SIG-M5 (cell line): Measurements from ENCODE around the gene C19orf25.
"Not testable (repeated sequence)": the region's sequence is repeated elsewhere in the genome, so short reads cannot be mapped to it uniquely, and the experiment has no call there.

Experiments
- DNase-seq: peaks from one replicate; lab custom pipeline; 2025; lab: John Stamatoyannopoulos, UW

Gene C19orf25

DNA sequence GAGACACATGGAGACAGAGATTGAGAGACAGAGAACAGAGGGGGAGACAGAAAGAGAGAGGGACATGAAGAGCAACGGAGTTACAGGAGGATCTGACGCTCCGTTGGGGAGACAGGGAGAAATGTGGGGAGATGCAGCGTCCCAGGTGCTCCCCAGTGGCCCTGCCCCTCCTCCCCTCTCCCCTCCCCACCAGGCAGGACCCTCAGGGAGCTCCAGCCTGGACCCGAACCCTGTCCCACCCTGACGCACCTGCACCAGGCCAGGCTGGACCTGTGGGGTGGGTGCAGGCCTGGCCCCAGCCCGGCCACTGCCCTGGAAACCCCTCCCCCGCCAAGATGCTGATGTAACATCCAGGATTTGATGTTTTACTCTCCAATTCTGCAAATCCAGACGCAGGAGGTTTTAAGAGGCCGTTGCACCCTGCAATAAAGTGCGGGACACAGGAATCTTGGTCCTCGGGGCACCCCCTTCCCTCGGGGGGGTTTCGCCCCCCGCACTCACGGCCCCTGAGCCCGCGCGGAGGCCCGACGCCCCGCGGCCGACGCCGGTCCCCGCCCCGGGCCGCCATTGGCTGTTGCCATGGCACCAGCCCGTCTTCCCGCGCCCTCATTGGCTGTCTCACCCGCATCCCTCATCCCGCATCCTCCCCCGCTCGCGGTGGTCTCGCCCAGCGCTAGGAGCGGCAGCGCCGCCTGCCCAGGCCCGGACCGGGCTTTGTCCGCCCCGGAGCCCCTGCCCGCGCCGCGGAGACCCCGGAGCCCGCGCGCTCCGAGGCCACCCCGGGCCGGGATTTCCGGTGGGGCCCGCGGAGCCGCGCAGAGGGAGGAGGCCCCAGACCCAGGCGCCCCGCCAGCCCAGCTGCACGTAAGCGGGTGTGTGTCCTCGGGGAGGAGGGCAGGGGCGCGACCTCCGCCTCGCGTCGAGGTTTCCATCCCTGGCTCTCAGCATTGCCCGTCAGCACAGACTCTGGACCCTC, 29.3 kb downstream of the C19orf25 start, which contains the start of gene APC2:
TSS of gene APC2 (plus strand) at position 655 of the 976 bp plus-strand sequence. CDS start 2,881 bp downstream, outside the sequence.
- DNase-seq, result no peak

DNA sequence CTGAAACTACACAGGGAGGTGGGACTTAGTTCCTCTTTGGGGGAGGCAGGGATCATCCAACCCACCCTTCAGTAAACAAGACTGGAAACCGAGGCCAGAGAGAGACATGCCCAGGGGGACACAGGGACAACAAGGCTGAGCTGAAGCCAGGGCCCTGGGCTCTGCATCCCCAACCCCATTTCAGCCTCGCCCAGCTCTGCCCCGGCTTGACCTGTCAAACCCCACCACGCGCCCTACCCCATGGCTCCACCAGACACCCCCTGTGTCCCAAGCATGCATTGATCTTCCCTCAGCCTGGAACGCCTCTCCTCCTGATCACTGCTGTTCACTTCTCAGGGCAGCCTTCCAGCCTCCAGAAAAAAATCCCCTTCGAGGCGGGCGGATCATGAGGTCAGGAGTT, 31.1 kb downstream of the C19orf25 start:
- no peak for DNase-seq

DNA sequence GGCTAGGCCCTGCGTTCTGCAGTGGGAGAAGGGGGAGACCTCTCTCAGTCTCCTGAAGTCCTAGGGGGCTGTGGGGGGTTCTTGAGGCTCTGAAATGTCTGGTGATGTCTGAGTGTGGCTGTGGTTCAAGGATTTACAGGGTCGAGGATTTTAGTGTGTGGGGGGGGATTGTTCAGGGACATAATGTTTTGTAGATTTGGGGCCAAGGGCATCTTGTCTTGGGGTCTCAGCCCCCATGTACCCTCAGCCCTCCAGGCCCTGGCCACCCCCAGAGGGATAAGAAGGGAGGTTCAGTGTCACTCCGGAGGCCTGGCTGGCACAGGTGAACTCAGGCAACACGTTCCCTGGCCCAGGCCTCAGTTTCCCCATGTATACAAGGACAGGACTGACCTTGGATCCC, 31.5 kb downstream of the C19orf25 start:
- no peak for DNase-seq

DNA sequence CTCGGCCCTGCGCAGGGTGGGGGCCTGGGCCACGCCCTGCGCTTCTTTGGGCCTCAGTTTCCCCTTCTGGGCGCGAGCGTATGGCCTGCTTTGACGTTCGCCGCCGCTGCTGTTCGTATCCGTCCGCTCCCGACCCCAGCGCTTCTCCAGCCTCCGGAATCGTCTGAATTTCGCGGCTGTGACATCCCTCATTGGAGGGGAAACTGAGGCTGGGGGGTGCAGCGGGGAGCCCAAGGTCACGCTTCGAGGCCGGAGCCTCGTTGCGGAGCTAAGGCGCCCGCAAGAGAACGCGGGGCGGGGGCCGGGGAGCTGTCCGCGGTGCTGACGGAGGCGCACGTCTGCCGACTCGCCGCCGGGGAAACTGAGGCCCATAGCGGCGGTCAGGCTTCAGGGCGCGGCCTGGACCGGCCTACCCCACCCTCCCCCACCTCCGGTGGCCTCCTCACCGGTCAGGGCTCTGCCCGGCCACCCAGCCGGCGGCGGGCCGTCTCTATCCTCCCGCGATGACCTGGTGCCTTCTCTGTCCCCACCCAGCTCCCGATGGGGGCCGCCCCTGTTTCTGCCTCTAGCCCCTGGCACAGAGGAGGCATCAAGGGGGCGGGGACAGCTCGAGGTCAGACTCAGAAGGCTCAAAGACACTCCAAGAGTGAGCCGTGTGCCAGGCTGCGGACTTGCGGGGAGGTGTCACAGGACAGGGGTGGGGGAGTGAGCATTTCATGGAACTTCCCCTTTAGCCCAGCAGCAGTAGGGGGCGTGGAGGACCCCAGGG, 32.1 kb downstream of the C19orf25 start:
- no peak for DNase-seq

DNA sequence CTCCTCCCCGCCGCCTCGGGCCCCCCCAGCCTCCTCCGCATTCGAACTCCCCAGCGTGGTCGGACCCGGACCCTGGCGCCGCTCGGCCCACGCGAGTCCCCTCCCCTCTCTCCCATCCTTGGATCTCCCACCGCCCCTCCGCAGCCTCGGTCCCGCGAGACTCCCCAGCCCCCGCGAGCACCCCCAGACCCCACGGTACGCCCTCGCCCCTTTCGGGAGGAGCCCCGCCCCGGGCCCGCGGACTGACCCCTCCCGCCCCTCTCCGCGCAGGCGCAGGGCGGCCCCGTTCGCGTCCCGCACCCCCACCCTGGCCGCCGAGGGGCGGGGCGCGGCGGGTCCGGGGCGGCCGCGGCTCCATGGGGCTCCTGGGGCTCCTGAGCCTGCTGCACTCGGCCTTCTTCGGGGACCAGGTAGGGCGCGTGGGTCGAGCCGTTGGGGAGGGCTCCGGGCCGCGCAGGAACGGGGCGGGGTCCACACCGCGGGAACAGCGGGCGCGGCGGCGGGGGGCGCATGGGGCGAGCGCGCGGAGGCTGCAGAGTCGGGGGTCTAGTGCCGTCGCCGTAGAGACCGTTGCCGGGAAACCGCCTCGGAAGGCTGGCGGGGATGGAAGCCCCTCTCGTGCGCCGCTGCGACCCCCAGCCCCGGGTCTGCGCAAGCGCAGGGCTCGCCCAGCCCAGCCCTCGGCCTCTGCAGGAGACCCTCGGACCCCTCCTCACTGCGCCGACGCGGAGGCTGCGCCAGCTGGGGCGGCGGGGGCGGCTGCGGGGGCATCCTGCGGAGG, 32.9 kb downstream of the C19orf25 start:
- no peak for DNase-seq

DNA sequence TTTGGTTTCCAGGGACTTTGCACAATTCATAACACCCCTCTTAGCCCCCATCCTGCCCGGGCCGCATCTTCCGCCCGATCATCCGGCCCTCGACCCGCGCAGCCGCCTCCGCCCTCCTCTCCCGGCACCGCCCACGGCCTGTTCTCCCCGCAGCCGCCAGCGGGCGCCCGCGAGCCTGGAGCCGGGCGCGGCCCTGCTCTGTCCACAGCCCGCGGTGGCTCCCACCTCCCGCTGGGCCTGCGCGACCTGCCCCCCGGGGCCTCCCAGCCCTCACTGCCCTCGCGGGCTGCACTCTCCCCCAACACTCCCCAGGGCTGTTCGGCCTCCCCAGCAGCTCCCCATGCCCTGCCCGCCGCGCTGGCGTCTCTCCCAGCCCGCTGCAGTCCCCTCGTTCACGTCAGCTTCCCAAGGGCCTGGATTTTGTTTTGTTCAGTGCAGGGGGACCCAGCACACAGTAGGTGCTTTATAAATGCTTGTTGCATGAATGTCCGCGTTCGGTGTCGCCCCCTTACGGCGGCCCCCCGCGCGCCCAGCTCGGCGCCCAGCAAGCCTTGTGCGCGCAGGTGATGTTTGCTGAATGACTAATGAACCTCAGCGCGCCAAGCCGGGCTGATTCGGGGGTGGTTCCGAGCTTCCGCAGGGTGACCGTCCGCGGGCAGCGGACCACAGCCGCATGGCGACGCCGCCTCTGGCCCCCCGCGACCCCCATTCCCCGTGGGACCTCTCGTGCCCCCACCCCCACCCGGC, 33.7 kb downstream of the C19orf25 start:
- DNase-seq, result no peak

GRCh38 chr19:1441677-1442438, 37.2 kb downstream of the C19orf25 start:
- DNase-seq, result no peak

DNA sequence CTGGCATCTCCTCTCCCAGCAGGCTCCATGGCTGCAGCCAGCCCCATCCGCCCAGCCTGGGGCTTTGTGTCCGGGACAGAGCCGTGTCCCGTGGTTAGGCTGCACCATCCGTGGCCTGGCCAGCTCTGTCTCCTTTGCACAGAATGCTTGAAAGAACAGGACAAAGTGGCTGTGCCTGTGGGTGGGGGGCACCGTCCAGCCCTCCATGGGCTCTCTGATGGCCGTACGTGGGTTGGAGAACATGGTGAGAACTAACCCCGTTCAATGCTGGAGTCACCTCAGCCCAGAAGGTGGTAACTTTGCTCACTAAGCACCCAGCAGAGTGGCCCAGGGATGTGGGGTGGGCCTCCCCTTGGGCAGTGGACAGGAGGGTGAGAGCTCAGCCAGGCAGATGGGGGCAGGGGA, 38.0 kb downstream of the C19orf25 start:
- no peak for DNase-seq

DNA sequence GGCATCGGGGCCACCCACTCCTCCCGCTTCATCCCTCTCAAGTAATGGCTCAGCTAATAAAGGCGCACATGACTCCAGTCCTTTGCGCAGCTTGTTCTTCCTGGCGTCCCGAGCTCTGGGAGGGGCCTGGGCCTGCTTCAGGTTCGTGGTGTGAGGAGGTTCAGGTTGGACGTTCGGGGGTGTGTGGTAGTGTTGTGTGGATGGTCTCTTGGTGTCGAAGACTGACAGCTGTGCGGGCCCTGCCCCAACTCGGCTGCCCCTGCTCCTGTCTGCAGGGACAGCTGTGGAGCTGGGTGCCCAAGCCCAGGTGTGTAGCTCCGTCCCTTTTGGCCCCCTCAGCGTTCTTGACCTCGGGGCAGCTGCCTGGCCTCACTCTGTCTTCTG, 38.6 kb downstream of the C19orf25 start:
- DNase-seq, result no peak

- not testable (repeated sequence) for DNase-seq
Measured at GRCh38 chr19:1439525-1440417, 39.2 kb downstream of the C19orf25 start.

- DNase-seq, result no peak
Measured at GRCh38 chr19:1438933-1439354, 40.1 kb downstream of the C19orf25 start.

- peak; percentile 40 for DNase-seq
Measured at GRCh38 chr19:1438035-1438932, 40.7 kb downstream of the C19orf25 start, which contains the start of gene RPS15. TSS of gene RPS15 (plus strand) at chr19:1438396. CDS start at chr19:1438426, 30 bp downstream.

DNA sequence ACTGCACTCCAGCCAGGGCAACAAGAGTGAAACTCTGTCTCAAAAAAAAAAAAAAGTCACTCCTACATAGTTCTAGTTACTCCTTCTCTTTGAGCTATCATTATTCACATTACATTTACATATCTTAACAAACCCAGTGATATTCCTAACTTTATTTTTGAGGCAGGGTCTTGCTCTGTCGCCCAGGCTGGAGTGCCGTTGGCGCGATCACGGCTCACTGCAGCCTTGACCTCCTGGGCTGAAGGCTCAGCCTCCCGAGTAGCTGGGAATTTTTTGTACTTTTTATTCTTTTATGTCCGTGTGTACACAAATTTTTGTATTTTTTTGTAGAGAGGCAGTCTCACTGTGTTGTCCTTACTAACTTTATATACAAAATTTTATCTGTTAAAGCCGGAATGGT, 41.4 kb downstream of the C19orf25 start:
- no peak for DNase-seq

- no peak for DNase-seq
Measured at GRCh38 chr19:1435378-1435989, 43.5 kb downstream of the C19orf25 start.

GRCh38 chr19:1434577-1435060, 44.4 kb downstream of the C19orf25 start:
- no peak for DNase-seq

- DNase-seq, result no peak
Measured at GRCh38 chr19:1434040-1434366, 45.0 kb downstream of the C19orf25 start.

GRCh38 chr19:1433119-1434039, 45.6 kb downstream of the C19orf25 start:
- no peak for DNase-seq
